GM12865 (cell line): ENCODE data around the gene PARP15.
"Not testable (repeated sequence)": the region's sequence is repeated elsewhere in the genome, so short reads cannot be mapped to it uniquely, and the experiment has no call there.

ENCODE experiments used
- DNase-seq: peaks from one replicate; pipeline ENCODE4 v3.0.0; 2010; ENCODE audit warnings: low read depth
- H3K4me3 ChIP-seq: 2 replicates; pipeline ENCODE4 v1.5.1; 2011; ENCODE audit warnings: mild to moderate bottlenecking, low read depth, low read length, control low read depth
- TF ChIP-seq, protein P1 (sequence below): IDR thresholded peaks from 2 replicates; pipeline ENCODE4 v1.5.1; 2011; ENCODE audit warnings: low read length, control low read depth, low read depth, inconsistent platforms; ENCODE audit not compliant: insufficient read depth; ENCODE audit errors: missing control alignments

PARP15 gene

DNA sequence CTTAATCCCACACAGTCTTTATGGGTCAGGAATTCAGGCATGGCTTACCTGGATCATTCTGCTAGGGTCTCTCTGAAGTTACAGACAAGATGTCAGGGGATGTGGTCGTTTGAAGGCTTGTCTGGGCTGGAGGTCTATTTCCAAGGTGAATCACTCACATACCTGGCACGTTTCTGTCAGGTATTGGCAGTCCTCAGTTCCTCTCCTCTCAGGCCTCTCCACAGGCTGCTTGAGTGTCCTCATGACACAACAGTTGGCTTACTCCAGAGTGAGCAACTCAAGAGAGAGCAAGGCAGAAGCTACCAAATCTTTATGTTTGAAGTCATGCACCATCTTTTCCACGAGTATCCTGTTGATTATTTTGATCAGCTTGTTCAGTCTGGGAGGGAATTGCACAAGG, 59.2 kb downstream of the PARP15 start:
- no peak overlapping the region for H3K4me3 ChIP-seq
- no peak for DNase-seq
- TF ChIP-seq, protein P1, sequence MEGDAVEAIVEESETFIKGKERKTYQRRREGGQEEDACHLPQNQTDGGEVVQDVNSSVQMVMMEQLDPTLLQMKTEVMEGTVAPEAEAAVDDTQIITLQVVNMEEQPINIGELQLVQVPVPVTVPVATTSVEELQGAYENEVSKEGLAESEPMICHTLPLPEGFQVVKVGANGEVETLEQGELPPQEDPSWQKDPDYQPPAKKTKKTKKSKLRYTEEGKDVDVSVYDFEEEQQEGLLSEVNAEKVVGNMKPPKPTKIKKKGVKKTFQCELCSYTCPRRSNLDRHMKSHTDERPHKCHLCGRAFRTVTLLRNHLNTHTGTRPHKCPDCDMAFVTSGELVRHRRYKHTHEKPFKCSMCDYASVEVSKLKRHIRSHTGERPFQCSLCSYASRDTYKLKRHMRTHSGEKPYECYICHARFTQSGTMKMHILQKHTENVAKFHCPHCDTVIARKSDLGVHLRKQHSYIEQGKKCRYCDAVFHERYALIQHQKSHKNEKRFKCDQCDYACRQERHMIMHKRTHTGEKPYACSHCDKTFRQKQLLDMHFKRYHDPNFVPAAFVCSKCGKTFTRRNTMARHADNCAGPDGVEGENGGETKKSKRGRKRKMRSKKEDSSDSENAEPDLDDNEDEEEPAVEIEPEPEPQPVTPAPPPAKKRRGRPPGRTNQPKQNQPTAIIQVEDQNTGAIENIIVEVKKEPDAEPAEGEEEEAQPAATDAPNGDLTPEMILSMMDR: no peak

DNA sequence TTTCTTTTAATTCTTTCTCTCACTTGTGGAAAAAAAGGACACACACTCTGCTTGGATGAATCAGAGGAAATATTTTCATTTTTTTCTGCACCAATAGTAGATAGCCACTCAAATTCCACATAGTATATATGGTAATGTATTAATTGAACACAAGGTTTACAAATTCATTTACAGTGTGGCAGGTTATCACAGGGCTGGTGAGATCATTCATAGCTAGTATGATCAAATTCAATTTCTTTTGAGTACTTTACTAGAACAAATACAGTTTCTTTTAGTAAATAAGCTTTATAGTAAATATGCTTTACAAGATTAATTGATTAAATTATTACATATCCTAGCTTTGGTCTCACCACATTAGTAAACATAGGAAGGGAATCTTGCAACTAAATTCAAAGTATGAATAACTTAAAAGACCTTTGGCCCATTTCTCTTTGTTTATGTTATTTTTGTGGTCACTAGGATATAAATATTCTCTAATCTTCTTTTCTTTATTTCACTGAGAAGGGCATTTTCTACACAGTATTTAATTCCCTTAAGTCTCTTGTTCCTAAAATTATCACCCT, 63.1 kb downstream of the PARP15 start:
- no peak for DNase-seq
- TF ChIP-seq, protein P1: no peak
- no peak overlapping the region for H3K4me3 ChIP-seq

DNA sequence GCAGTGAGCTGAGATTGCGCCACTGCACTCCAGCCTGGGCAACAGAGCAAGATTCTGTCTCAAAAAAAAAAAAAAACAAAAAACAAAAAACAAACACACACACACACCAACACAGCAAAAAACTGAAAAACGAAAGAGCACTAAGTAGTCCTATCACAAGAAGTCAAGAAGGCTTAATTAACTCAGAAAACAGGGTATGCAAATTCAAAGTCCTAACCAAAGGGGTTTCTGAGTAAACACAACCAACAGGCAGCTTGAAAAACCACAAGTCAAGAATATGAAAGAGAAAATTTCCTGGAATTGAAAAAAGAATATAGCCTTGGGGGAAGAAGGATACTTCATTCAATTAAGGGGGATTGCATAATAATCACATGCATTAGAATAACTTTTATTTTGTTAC, 65.5 kb downstream of the PARP15 start:
- TF ChIP-seq, protein P1: no peak
- DNase-seq: peak; percentile 81
- H3K4me3 ChIP-seq: no peak overlapping the region

DNA sequence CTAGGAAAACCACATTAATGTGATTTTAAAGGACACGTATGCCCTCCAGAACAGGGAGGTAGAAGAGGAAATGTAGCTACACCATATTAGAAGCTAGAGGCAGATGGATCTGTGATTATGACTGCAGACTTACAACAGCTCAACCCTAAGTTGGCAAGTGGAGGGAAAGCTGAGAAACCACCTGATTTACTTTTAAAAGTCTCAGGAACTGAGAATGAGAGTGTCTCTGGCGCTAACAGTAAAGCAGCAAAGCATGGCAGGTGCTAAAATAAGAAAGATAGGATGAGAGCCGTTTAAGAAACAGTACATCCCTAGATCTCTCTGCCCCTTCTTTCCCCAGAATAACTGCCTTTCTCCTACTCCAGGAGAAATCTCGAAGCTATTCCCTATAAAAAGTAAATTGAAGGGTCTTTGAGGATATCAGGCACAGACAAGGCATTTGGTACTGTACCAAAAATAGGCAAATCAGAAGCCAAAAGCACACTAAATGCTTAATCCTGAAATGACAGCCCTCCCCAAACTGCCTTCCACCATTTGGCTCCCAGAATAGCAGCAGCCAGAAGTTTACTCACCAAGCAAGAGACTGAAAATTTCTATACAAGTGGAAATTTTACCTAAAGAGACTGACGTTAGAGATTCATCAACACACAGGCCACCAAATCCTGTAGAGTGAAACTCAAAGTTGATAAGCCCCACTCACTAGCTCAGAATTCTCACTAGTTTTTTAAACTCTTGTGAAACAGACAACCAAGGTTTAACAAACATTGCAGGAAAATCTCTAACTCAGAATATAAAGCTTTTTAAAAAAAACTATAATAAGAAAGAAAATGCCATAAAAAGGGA, 68.9 kb downstream of the PARP15 start:
- peak overlapping the region; percentile 18 for H3K4me3 ChIP-seq
- TF ChIP-seq, protein P1: no peak
- peak; percentile 66 for DNase-seq

DNA sequence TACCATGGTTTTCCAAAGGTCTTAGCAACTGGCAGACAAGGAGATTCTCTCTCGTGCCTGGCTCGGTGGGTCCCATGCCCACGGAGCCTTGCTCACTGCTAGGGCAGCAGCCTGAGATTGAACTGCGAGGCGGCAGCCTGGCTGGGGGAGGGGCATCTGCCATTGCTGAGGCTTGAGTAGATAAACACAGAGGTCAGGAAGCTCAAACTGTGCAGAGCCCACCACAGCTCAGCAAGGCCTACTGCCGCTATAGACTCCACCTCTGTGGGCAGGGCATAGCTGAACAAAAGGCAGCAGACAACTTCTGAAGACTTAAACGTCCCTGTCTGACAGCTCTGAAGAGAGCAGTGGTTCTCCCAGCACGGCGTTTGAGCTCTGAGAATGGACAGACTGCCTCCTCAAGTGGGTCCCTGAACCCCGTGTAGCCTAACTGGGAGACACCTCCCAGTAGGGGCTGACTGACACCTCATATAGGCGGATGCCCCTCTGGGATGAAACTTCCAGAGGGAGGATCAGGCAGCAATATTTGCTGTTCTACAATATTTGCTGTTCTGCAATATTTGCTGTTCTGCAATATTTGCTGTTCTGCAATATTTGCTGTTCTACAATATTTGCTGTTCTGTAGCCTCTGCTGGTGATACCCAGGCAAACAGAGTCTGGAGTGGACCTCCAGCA, 73.9 kb downstream of the PARP15 start:
- H3K4me3 ChIP-seq, DNase-seq: not testable (repeated sequence)

DNA sequence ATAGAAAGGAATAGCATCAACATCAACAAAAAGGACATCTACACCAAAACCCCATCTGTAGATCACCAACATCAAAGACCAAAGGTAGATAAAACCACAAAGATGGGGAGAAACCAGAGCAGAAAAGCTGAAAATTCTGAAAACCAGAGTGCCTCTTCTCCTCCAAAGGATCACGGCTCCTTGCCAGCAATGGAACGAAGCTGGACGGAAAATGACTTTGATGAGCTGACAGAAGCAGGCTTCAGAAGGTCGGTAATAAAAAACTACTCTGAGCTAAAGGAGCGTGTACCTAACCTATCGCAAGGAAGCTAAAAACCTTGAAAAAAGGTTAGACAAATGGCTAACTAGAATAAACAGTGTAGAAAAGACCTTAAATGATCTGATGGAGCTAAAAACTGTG, 74.5 kb downstream of the PARP15 start:
- not testable (repeated sequence) for H3K4me3 ChIP-seq, DNase-seq

DNA sequence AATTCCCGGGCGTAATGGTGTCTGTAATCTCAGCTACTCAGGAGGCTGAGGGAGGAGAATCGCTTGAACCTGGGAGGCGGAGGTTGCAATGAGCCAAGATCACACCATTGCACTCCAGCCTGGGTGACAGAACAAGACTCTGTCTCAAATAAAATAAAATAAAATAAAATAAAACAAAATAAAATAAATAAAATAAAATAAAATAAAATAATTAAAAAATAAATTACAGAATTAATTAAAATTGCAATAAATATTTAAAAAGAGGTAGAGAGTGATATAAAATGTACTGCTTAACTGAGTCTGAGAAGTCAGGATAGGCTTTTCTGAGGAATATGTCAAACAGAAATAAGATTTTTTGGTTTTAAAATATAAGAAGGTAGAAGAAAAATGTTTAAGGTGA, 80.9 kb downstream of the PARP15 start:
- not testable (repeated sequence) for DNase-seq, H3K4me3 ChIP-seq

DNA sequence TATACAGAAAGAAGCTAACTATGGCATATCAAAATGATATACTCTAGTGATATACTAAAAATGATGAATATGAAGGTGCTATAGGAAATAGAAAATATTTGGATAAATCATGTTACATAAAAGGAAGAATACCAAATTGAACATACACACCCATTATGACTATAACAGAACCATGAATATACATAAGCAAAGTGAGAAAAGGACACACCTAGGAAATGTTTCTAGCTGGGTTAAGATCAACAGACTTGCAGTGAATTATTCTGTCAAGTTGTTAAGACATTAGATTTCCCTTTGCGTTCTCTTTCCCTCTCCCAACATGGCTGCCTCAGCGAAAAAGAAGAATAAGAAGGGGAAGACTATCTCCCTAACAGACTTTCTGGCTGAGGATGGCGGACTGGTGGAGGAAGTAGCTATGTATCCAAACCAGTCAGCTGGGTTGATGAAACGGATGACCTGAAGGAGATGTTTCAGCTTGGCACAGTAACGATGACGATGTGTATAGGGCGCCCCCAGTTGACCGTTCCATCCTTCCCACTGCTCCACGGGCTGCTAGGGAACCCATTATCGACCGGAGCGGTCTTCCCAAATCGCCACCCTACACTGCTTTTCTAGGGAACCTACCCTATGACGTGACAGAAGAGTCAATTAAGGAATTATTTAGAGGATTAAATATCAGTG, 83.0 kb downstream of the PARP15 start:
- TF ChIP-seq, protein P1: no peak
- H3K4me3 ChIP-seq: no peak overlapping the region
- DNase-seq: no peak
